Calu3 (cell line): Measurements from ENCODE around the gene SMTNL1. TPM values are rescaled to one million over a fixed set of nuclear protein-coding genes. Genes with fewer than 3 reads are reported as not detected.
A peak's percentile ranks its signal among the peaks of the same experiment; 100 is the strongest.

Experiments
- BruUV-seq: library from RNA; stranded (reverse); fragments of 400-500 nt; replicated peaks from 2 replicates; lab custom pipeline; 2021; lab: Mats Ljungman, UMichigan
- CTCF ChIA-PET: fragments of 300-600 bp; sonication (Branson Sonifier 250); formaldehyde crosslinking; loops from one replicate; lab custom pipeline; 2022; ENCODE audit warnings: antibody characterized with exemption; lab: Charles Lee
- DNase-seq: peaks from one replicate; pipeline ENCODE4 v3.0.0; 2022
- H3K27ac Mint-ChIP-seq: one replicate; pipeline ENCODE4 v1.8.0; 2022; ENCODE audit warnings: mixed read lengths; ENCODE audit not compliant: unreplicated experiment
- H3K27me3 Mint-ChIP-seq: one replicate; pipeline ENCODE4 v1.8.0; 2022; ENCODE audit warnings: mixed read lengths; ENCODE audit not compliant: unreplicated experiment
- H3K36me3 Mint-ChIP-seq: one replicate; pipeline ENCODE4 v1.8.0; 2022; ENCODE audit warnings: mild to moderate bottlenecking, moderate library complexity, mixed read lengths; ENCODE audit not compliant: insufficient read depth, unreplicated experiment
- H3K4me1 Mint-ChIP-seq: one replicate; pipeline ENCODE4 v1.8.0; 2022; ENCODE audit warnings: mild to moderate bottlenecking, low read depth, mixed read lengths; ENCODE audit not compliant: unreplicated experiment
- H3K4me3 Mint-ChIP-seq: one replicate; pipeline ENCODE4 v1.8.0; 2022; ENCODE audit warnings: mild to moderate bottlenecking, low read depth, moderate library complexity, mixed read lengths; ENCODE audit not compliant: unreplicated experiment
- H3K9me3 Mint-ChIP-seq: one replicate; pipeline ENCODE4 v1.8.0; 2022; ENCODE audit warnings: low read depth, mixed read lengths; ENCODE audit not compliant: unreplicated experiment
- intact Hi-C: fragments of 100-400 bp; cut with micrococcal nuclease; formaldehyde crosslinking; loops from one replicate; pipeline ENCODE4 v1.10.0; 2022; ENCODE audit not compliant: unreplicated experiment
- total RNA-seq: library from RNA; stranded (reverse); gene quantifications from 2 replicates; pipeline ENCODE4 v1.2.3, GENCODE V29; 2022
- TF ChIP-seq, protein P1 (sequence below): fragments of 200-600 bp; IDR thresholded peaks from one replicate; pipeline ENCODE4 v1.8.0; 2022; ENCODE audit warnings: antibody characterized with exemption; ENCODE audit not compliant: unreplicated experiment

SMTNL1 gene
- total RNA-seq, 1 experiment from 2014 or later: not detected

DNA sequence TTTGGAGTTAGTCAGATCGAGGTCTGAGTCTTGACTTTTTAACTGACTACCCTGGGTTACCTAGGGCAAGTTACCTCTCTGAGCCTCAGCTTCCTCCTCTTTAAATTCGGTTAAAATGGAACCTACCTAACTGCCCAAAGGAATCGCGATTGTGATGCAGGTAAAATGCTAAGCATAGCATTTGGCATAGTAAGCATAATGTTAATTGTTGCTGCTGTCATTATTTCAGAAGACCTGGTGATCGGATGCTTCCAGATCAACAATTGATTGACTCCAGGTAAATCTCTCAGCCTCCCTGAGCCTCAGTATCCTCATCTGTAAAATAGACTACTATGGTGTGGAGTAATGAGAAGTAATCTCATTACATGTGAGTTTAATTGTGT, 21.3 kb upstream of the SMTNL1 start:
- no peaks in the 10 kb centered on the region for H3K27me3 Mint-ChIP-seq
- peaks cover 23% of the 10 kb centered on the region for H3K36me3 Mint-ChIP-seq
- peaks cover 8% of the 10 kb centered on the region for H3K4me1 Mint-ChIP-seq
- DNase-seq: no peak
- H3K9me3 Mint-ChIP-seq: no peaks in the 10 kb centered on the region
- CTCF ChIA-PET: interaction anchor here (1.0 to 1.6 kb wide), 4 partner anchors 14 to 59 kb away, joined by 3 to 7 read pairs (median 4); no protein-coding TSS in a partner anchor
- H3K27ac Mint-ChIP-seq: peak overlapping the region; percentile 38
- no TSS peak for BruUV-seq
- TF ChIP-seq, protein P1, sequence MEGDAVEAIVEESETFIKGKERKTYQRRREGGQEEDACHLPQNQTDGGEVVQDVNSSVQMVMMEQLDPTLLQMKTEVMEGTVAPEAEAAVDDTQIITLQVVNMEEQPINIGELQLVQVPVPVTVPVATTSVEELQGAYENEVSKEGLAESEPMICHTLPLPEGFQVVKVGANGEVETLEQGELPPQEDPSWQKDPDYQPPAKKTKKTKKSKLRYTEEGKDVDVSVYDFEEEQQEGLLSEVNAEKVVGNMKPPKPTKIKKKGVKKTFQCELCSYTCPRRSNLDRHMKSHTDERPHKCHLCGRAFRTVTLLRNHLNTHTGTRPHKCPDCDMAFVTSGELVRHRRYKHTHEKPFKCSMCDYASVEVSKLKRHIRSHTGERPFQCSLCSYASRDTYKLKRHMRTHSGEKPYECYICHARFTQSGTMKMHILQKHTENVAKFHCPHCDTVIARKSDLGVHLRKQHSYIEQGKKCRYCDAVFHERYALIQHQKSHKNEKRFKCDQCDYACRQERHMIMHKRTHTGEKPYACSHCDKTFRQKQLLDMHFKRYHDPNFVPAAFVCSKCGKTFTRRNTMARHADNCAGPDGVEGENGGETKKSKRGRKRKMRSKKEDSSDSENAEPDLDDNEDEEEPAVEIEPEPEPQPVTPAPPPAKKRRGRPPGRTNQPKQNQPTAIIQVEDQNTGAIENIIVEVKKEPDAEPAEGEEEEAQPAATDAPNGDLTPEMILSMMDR: no peak
- intact Hi-C loops: no loop called here
- H3K4me3 Mint-ChIP-seq: peak overlapping the region; percentile 85

DNA sequence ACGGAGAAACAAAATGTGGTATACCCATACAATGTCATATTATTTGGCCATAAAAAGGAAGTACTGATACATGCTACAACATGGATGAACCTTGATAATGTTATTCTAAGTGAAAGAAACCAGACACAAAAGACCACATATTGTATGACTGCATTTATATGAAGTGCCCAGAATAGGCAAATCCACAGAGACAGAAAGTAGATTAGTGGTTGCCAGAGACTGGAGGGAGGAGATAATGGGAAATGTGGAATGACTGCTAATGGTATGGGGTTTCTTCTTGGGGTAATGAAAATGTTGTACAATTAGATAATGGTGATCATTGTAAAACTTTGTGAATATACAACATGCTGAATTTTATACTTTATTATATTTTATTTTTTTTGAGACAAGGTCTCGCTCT, 16.3 kb upstream of the SMTNL1 start:
- H3K27ac Mint-ChIP-seq: no peak overlapping the region
- BruUV-seq: no TSS peak

DNA sequence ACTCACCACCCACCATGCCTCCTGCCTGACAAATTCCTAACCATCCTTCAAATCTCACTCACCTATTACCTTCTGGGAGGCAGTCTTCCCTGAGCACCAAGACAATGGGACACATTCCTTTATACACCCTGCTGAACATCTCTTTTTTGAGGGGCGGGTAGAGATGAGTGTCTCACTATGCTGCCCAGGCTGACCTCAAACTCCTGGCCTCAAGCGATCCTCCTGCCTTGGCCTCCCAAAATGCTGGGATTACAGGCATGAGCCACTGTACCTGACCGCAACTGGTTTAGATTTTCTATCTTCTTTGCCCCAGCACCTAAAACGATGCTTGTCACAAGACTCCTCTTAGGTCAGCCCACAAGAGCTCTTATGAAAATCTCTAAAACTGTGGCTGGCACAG, 14.0 kb upstream of the SMTNL1 start:
- Mint-ChIP-seq H3K9me3 (no peaks in the 10 kb centered on the region), H3K4me1 (peaks cover 12% of the 10 kb centered on the region), H3K27me3 (no peaks in the 10 kb centered on the region), H3K27ac (peak overlapping the region; percentile 8), H3K4me3 (no peak overlapping the region), H3K36me3 (peaks cover under 1% of the 10 kb centered on the region)
- intact Hi-C loops: no loop called here
- no peak for DNase-seq
- CTCF ChIA-PET: interaction anchor here (0.6 to 0.7 kb wide), 2 partner anchors 118 to 556 kb away, joined by 3 read pairs; no protein-coding TSS in a partner anchor
- TF ChIP-seq, protein P1: no peak
- BruUV-seq: no TSS peak

More for the DNA sequence above, 16.3 kb upstream of the SMTNL1 start:
- Mint-ChIP-seq H3K4me1 (no peaks in the 10 kb centered on the region), H3K36me3 (peaks cover under 1% of the 10 kb centered on the region), H3K27me3 (no peaks in the 10 kb centered on the region), H3K9me3 (no peaks in the 10 kb centered on the region), H3K4me3 (no peak overlapping the region)
- TF ChIP-seq, protein P1: no peak
- CTCF ChIA-PET: no interaction called here
- DNase-seq: no peak
- intact Hi-C loops: no loop called here

DNA sequence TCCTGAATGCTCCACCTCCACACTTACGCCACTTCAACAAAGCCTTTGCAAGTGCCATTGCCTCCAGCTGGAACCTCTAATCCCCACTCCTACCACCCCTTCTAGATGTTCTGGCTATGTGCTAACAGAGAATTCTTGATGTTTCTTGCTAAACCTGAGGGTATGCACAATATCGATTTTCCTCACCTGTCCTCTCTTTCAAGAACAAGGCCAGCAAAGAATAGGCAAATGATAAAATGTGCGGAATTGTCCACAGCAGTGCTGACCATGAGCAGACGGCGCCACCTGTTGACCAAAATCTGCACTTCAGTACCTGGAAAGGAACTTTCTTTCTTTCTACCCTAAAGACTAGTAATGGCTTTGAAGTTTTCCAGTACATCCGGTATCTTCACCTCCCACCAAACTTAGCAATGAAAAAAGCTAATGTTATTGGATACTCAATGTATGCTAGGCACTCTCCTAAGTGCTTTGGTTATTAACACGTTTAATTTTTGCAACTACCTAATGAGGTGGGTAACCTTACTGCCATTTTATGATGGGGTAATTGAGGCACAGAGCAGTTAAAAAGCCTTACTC, 10.3 kb upstream of the SMTNL1 start:
- CTCF ChIA-PET: interaction anchor here (0.6 to 3.5 kb wide), 5 partner anchors 34 to 241 kb away, joined by 3 to 42 read pairs (median 6); no protein-coding TSS in a partner anchor
- Mint-ChIP-seq H3K9me3 (no peaks in the 10 kb centered on the region), H3K36me3 (peaks cover 23% of the 10 kb centered on the region), H3K4me3 (no peak overlapping the region), H3K4me1 (peaks cover 12% of the 10 kb centered on the region), H3K27ac (peak overlapping the region; percentile 13), H3K27me3 (no peaks in the 10 kb centered on the region)
- intact Hi-C loops: loop anchor here (1.0 to 5.0 kb wide), 3 partner anchors 34 to 180 kb away; no protein-coding TSS in a partner anchor
- BruUV-seq: no TSS peak
- DNase-seq: peak; percentile 81
- TF ChIP-seq, protein P1: peak; percentile 82
